ENCODE data around the gene LGSN.

Gene LGSN

GRCh38 chr6:63269470-63269869 is 50.3 kb downstream of the LGSN start:
- TF ChIP-seq GATA2 (IDR thresholded peaks at IDR 0.05; ENCODE audit: low read depth, low read length) (no peak), GATA3 (IDR thresholded peaks at IDR 0.05; ENCODE audit: low read depth, low read length) (no peak)

- TF ChIP-seq GATA3 (IDR thresholded peaks at IDR 0.05; ENCODE audit: low read depth, low read length) (no peak), GATA2 (IDR thresholded peaks at IDR 0.05; ENCODE audit: low read depth, low read length) (no peak)
These were observed 51.2 kb downstream of the LGSN start for GRCh38 chr6:63268574-63268973.

GRCh38 chr6:63267828-63268227 is 52.0 kb downstream of the LGSN start:
- TF ChIP-seq GATA2 (IDR thresholded peaks at IDR 0.05; ENCODE audit: low read depth, low read length) (no peak), GATA3 (IDR thresholded peaks at IDR 0.05; ENCODE audit: low read depth, low read length) (no peak)

- TF ChIP-seq GATA2 (IDR thresholded peaks at IDR 0.05; ENCODE audit: low read depth, low read length) = no peak
- no peak for TF ChIP-seq GATA3 (IDR thresholded peaks at IDR 0.05; ENCODE audit: low read depth, low read length)
These were observed 52.7 kb downstream of the LGSN start for GRCh38 chr6:63267046-63267445.

GRCh38 chr6:63263444-63263843 is 56.3 kb downstream of the LGSN start:
- no peak for TF ChIP-seq GATA2 (IDR thresholded peaks at IDR 0.05; ENCODE audit: low read depth, low read length)
- TF ChIP-seq GATA3 (IDR thresholded peaks at IDR 0.05; ENCODE audit: low read depth, low read length) = no peak

GRCh38 chr6:63261820-63262219 is 58.0 kb downstream of the LGSN start:
- TF ChIP-seq GATA3 (IDR thresholded peaks at IDR 0.05; ENCODE audit: low read depth, low read length) (no peak), GATA2 (IDR thresholded peaks at IDR 0.05; ENCODE audit: low read depth, low read length) (no peak)

- TF ChIP-seq GATA3 (IDR thresholded peaks at IDR 0.05; ENCODE audit: low read depth, low read length) (no peak), GATA2 (IDR thresholded peaks at IDR 0.05; ENCODE audit: low read depth, low read length) (no peak)
These were observed 60.6 kb downstream of the LGSN start for GRCh38 chr6:63259153-63259552.

DNA sequence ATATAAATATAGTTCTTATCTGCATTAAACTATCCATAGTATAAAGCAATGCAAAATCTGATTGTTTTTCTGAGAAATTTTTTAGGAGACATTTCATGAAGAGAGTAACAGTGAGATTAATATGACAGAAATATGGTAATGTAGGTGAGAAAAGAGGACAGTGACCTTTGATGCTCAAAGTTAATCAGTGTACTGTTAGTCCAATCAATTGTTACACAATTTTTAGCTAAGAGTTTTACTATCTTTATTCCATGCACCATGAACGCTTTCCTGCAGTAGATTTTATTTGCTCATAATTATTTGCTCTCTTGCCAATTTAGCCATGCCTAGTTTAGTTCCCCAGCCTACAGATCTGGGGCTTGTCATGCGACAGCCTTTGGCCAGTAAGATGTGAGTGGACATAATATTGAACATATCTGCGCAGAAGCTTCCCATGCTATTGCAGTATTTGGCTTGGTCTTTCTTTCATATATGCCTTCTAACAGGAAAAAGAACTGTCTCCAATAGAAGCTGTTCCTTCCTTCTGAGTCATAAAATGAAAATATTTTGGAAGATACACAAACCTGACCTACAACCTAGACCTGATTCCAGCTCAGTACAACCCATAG is 69.8 kb downstream of the LGSN start:
- no peak for TF ChIP-seq GATA3 (IDR thresholded peaks at IDR 0.05; ENCODE audit: low read depth, low read length)
- TF ChIP-seq GATA2 (IDR thresholded peaks at IDR 0.05; ENCODE audit: low read depth, low read length) = no peak

- TF ChIP-seq GATA3 (IDR thresholded peaks at IDR 0.05; ENCODE audit: low read depth, low read length) (no peak), GATA2 (IDR thresholded peaks at IDR 0.05; ENCODE audit: low read depth, low read length) (no peak)
These were observed 73.2 kb downstream of the LGSN start for GRCh38 chr6:63246581-63246980.

- TF ChIP-seq GATA2 (IDR thresholded peaks at IDR 0.05; ENCODE audit: low read depth, low read length) (no peak), GATA3 (IDR thresholded peaks at IDR 0.05; ENCODE audit: low read depth, low read length) (no peak)
These were observed 73.9 kb downstream of the LGSN start for GRCh38 chr6:63245909-63246308.

- TF ChIP-seq GATA2 (IDR thresholded peaks at IDR 0.05; ENCODE audit: low read depth, low read length) = no peak
- TF ChIP-seq GATA3 (IDR thresholded peaks at IDR 0.05; ENCODE audit: low read depth, low read length) = no peak
These were observed 74.4 kb downstream of the LGSN start for GRCh38 chr6:63245420-63245819.

- TF ChIP-seq GATA3 (IDR thresholded peaks at IDR 0.05; ENCODE audit: low read depth, low read length) (no peak), GATA2 (IDR thresholded peaks at IDR 0.05; ENCODE audit: low read depth, low read length) (no peak)
These were observed 83.4 kb downstream of the LGSN start for GRCh38 chr6:63236398-63236817.
